K562 (cell line): ENCODE measurements around the gene AMBRA1. TPM values are rescaled to one million over a fixed set of nuclear protein-coding genes. Genes with fewer than 3 reads are reported as not detected.

Experiments
- ATAC-seq: fragments of 200-7000 bp; cut with Tn5 transposase; 3 replicates; pipeline ENCODE4 v1.9.1; 2020; ENCODE audit warnings: moderate library complexity
- BruUV-seq: library from RNA; stranded (reverse); fragments of 400-500 nt; replicated peaks from 2 replicates; lab custom pipeline; 2021; lab: Mats Ljungman, UMichigan
- CTCF ChIA-PET: fragments of 300-600 bp; formaldehyde crosslinking; extraction: SDS; loops from one replicate; lab custom pipeline; 2021; ENCODE audit warnings: low intra/inter-chr PET ratio; lab: Yijun Ruan, JAX
- POLR2A ChIA-PET: fragments of 300-600, 350-650 bp; sonication (Branson Sonifier 250); formaldehyde crosslinking; extraction: SDS; loops from one replicate; lab custom pipeline; 2021; ENCODE audit warnings: antibody characterized with exemption, inconsistent platforms; lab: Yijun Ruan, JAX
- DNase-seq, 4 experiments: peaks; one replicate each; pipeline versions ENCODE4 v3.0.0 to v3.0.0-alpha.2; 2011 to 2018; ENCODE audit warnings: low spot score in 3 of 4, mixed read lengths in 3 of 4; ENCODE audit errors: extremely low read depth in 1 of 4
- FAIRE-seq: peaks from 2 replicates; lab custom pipeline; 2011; peaks lifted over from hg19 to GRCh38; lab: Jason Lieb, UNC
- H2AFZ ChIP-seq: 2 replicates; pipeline ENCODE4 v1.6.0; 2011; ENCODE audit warnings: low read depth, low read length, control low read depth, inconsistent platforms
- H3K27ac ChIP-seq: fragments of 200-600 bp; 3 replicates; pipeline ENCODE4 v1.8.0; 2011; ENCODE audit warnings: low read depth, mild to moderate bottlenecking, control low read depth, inconsistent platforms, low read length, moderate library complexity, mixed read lengths; ENCODE audit errors: extremely low read depth
- H3K27me3 ChIP-seq, 2 experiments: fragments of 300-600 bp in 1 of 2; 2 replicates in 1 of 2; 3 replicates in 1 of 2; pipeline versions ENCODE4 v1.6.0 to v1.8.0; 2011; ENCODE audit warnings: inconsistent platforms in 2 of 2, low read length in 2 of 2, mild to moderate bottlenecking in 1 of 2, mixed read lengths in 1 of 2, moderate library complexity in 1 of 2; ENCODE audit not compliant: control insufficient read depth in 2 of 2, insufficient read depth in 2 of 2
- H3K36me3 ChIP-seq: fragments of 300-600 bp; 3 replicates; pipeline ENCODE4 v1.8.0; 2011; ENCODE audit warnings: mild to moderate bottlenecking, low read length, inconsistent platforms; ENCODE audit not compliant: control insufficient read depth, insufficient read depth
- H3K4me1 ChIP-seq, 2 experiments: fragments of 200-600 bp in 1 of 2; replicated peaks in 1 of 2; 2 replicates in 1 of 2; 3 replicates in 1 of 2; pipeline versions ENCODE4 v1.5.1 to v1.8.0; 2011; ENCODE audit warnings: inconsistent platforms in 2 of 2, low read length in 2 of 2, mild to moderate bottlenecking in 1 of 2, mixed read lengths in 1 of 2, moderate library complexity in 1 of 2; ENCODE audit not compliant: control insufficient read depth in 2 of 2, insufficient read depth in 2 of 2
- H3K4me2 ChIP-seq: 2 replicates; pipeline ENCODE4 v1.6.1; 2011; ENCODE audit warnings: low read length, control low read depth, inconsistent platforms, mixed read lengths; ENCODE audit not compliant: insufficient read depth
- H3K4me3 ChIP-seq: fragments of 200-600 bp; sonication (generic), shearing (Covaris generic); 2 replicates; pipeline ENCODE4 v1.5.1; 2016; ENCODE audit warnings: control low read depth, inconsistent platforms
- H3K79me2 ChIP-seq: fragments of 200-600 bp; 3 replicates; pipeline ENCODE4 v1.8.0; 2011; ENCODE audit warnings: low read length, inconsistent platforms; ENCODE audit not compliant: control insufficient read depth, insufficient read depth
- H3K9ac ChIP-seq, 2 experiments: 2 replicates each; pipeline versions ENCODE4 v1.6.0 to v1.6.1; 2011; ENCODE audit warnings: low read depth in 2 of 2, low read length in 2 of 2, control low read depth in 1 of 2, inconsistent platforms in 1 of 2, mild to moderate bottlenecking in 1 of 2, mixed read lengths in 1 of 2; ENCODE audit not compliant: insufficient read depth in 1 of 2
- H3K9me1 ChIP-seq: one replicate; pipeline ENCODE4 v1.6.0; 2011; ENCODE audit warnings: inconsistent platforms, mild to moderate bottlenecking, low read length, moderate library complexity; ENCODE audit not compliant: control insufficient read depth, insufficient read depth
- H3K9me3 ChIP-seq: replicated peaks from 2 replicates; pipeline ENCODE4 v1.5.1; 2011; ENCODE audit warnings: low read depth, low read length, inconsistent platforms; ENCODE audit not compliant: control insufficient read depth, insufficient read depth
- H4K20me1 ChIP-seq: replicated peaks from 2 replicates; pipeline ENCODE4 v1.6.1; 2011; ENCODE audit warnings: low read length, inconsistent platforms, mixed read lengths; ENCODE audit not compliant: control insufficient read depth, insufficient read depth
- FUS ChIP-seq: fragments of 200-400 bp; formaldehyde crosslinking; optimal IDR thresholded peaks from 2 replicates; pipeline ENCODE3; 2017; ENCODE audit warnings: low read depth, low read length
- MAZ ChIP-seq, 2 experiments: fragments of 450-650 bp in 1 of 2; sonication (generic) in 1 of 2; formaldehyde crosslinking; IDR thresholded peaks in 1 of 2; conservative IDR thresholded peaks in 1 of 2; 2 replicates each; pipeline versions ENCODE4 v1.4.0 to v1.5.0; 2020; ENCODE audit warnings: mild to moderate bottlenecking in 1 of 2, missing genetic modification reagents in 1 of 2
- RAD51 ChIP-seq: fragments of 450-650 bp; IDR thresholded peaks from 2 replicates; pipeline ENCODE4 v1.7.1; 2016; ENCODE audit warnings: low read depth, mild to moderate bottlenecking, borderline replicate concordance
- SMARCC2 ChIP-seq: fragments of 450-650 bp; IDR thresholded peaks from 2 replicates; pipeline ENCODE4 v1.6.1; 2017; ENCODE audit warnings: antibody characterized with exemption, moderate library complexity, mild to moderate bottlenecking, low read depth
- YBX1 ChIP-seq: fragments of 450-650 bp; IDR thresholded peaks from 2 replicates; pipeline ENCODE4 v1.7.1; 2016; ENCODE audit warnings: mild to moderate bottlenecking
- ZNF134 ChIP-seq: fragments of 250-450 bp; sonication (Bioruptor Pico); conservative IDR thresholded peaks from 2 replicates; pipeline ENCODE4 v1.4.0; 2020
- ZNF699 ChIP-seq: fragments of 250-450 bp; sonication (Bioruptor Pico); IDR thresholded peaks from 2 replicates; pipeline ENCODE4 v1.8.0; 2021; ENCODE audit warnings: mild to moderate bottlenecking, moderate library complexity; ENCODE audit not compliant: insufficient replicate concordance
- WGBS: fragments of 100-300 bp; shearing (Covaris generic); methylation state at CpG from one replicate; pipeline ENCODE4 v1.1.6; 2016; ENCODE audit warnings: low coverage, mixed read lengths; ENCODE audit not compliant: insufficient coverage; ENCODE audit errors: missing lambda C conversion rate; 5-methylcytosine and 5-hydroxymethylcytosine counted together
- in situ Hi-C: fragments of 300-500 bp; cut with MboI; formaldehyde crosslinking; loops from 4 replicates; pipeline ENCODE4 v1.15.0; 2018; ENCODE audit warnings: inconsistent platforms, mixed read lengths
- intact Hi-C: fragments of 100-400 bp; cut with micrococcal nuclease; formaldehyde crosslinking; loops from 2 replicates; pipeline ENCODE4 v1.14.2; 2022
- polyA plus RNA-seq, 8 experiments: library from polyadenylated mRNA; depleted of rRNA in 4 of 8; stranded (reverse) in 5 of 8; unstranded in 3 of 8; fragments of >200 nt; fragmentation: Nextera tagmentation in 2 of 8; fragmentation: Illumina TruSeq in 1 of 8; extraction: Ambion mirVana in 2 of 8; extraction: Trizol in 1 of 8; gene quantifications; 2 replicates each; pipeline versions ENCODE4 v1.2.1 to v1.2.3, GENCODE V29; 2011 to 2014; ENCODE audit warnings: inconsistent platforms in 1 of 8, missing spikeins in 1 of 8
- total RNA-seq, 7 experiments: library from RNA; depleted of rRNA in 6 of 7; stranded (reverse); fragments of >200 nt in 6 of 7; fragmentation: Illumina TruSeq in 2 of 7; extraction: Trizol in 2 of 7; gene quantifications; 2 replicates each; pipeline versions ENCODE4 v1.2.1 to v1.2.3, GENCODE V29; 2011 to 2021; ENCODE audit warnings: low replicate concordance in 1 of 7

AMBRA1 gene
- total and polyA plus RNA-seq, 9 of the 15 experiments (the other 6 are each of a cell fraction or from before 2014, with no cell fraction given), result 0.15 to 24.5 (median 13.0) TPM

DNA sequence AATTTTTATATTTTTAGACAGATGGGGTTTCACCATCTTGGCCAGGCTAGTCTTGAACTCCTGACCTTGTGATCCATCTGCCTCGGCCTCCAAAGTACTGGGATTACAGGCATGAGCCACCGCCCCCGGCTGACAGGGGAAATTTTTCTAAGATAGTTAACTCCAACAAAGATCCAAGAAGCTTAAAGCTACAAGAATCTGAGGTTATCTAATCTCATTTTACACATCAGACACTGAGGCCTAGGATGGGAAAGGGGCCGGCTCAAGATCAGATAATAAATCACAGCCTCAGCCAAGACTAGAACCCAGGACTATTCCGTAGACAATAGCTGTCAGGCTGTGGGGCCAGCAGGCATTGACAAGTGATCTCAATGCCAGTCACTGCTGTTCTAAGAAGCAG, 94.0 kb downstream of the AMBRA1 start:
- Histone ChIP-seq H3K27me3 (no peaks in the 10 kb centered on the region), H3K36me3 (peaks cover 34% of the 10 kb centered on the region; the same call in 2 of the 3 replicates), H3K79me2 (no peaks in the 10 kb centered on the region), H3K9ac (no peak overlapping the region), H2AFZ (no peak overlapping the region), H3K9me3 (no peaks in the 10 kb centered on the region), H3K27ac (no peak overlapping the region), H3K4me1 (peaks cover 0 to 5% of the 10 kb centered on the region in 2 experiments; a peak in 2 of 5 replicates), H3K4me3 (no peak overlapping the region), H3K9me1 (no peaks in the 10 kb centered on the region), H4K20me1 (no peaks in the 10 kb centered on the region), H3K4me2 (no peak overlapping the region)
- DNase-seq (no peak), FAIRE-seq (no peak), ATAC-seq (no peak)
- TF ChIP-seq SMARCC2 (no peak), MAZ (CRISPR knock-in tag; conservative IDR thresholded peaks at IDR 0.05 in 1 of 2, IDR thresholded peaks at IDR 0.05 in 1 of 2) (no peak), FUS (no peak), ZNF134 (CRISPR knock-in tag) (no peak), YBX1 (no peak), RAD51 (no peak), ZNF699 (CRISPR knock-in tag) (no peak)
- CTCF ChIA-PET, result no interaction called here
- 57% methylated on average over 5 of the region's 5 CpGs for WGBS
- in situ Hi-C loops (no loop called here), intact Hi-C loops (no loop called here)
- no TSS peak for BruUV-seq
- POLR2A ChIA-PET, result interaction anchor here (0.6 to 1.9 kb wide), 6 partner anchors 9 to 97 kb away, joined by 3 to 6 read pairs (median 6); no protein-coding TSS in a partner anchor
